Activated T-cell treated with anti-CD3 and anti-CD28 coated beads for 4 hours (primary cell): ENCODE measurements around the gene VAV2.

Source experiments
- DNase-seq: peaks from one replicate; pipeline ENCODE4 v3.0.0-alpha.2; 2020

VAV2 gene, protein sequence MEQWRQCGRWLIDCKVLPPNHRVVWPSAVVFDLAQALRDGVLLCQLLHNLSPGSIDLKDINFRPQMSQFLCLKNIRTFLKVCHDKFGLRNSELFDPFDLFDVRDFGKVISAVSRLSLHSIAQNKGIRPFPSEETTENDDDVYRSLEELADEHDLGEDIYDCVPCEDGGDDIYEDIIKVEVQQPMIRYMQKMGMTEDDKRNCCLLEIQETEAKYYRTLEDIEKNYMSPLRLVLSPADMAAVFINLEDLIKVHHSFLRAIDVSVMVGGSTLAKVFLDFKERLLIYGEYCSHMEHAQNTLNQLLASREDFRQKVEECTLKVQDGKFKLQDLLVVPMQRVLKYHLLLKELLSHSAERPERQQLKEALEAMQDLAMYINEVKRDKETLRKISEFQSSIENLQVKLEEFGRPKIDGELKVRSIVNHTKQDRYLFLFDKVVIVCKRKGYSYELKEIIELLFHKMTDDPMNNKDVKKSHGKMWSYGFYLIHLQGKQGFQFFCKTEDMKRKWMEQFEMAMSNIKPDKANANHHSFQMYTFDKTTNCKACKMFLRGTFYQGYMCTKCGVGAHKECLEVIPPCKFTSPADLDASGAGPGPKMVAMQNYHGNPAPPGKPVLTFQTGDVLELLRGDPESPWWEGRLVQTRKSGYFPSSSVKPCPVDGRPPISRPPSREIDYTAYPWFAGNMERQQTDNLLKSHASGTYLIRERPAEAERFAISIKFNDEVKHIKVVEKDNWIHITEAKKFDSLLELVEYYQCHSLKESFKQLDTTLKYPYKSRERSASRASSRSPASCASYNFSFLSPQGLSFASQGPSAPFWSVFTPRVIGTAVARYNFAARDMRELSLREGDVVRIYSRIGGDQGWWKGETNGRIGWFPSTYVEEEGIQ

DNA sequence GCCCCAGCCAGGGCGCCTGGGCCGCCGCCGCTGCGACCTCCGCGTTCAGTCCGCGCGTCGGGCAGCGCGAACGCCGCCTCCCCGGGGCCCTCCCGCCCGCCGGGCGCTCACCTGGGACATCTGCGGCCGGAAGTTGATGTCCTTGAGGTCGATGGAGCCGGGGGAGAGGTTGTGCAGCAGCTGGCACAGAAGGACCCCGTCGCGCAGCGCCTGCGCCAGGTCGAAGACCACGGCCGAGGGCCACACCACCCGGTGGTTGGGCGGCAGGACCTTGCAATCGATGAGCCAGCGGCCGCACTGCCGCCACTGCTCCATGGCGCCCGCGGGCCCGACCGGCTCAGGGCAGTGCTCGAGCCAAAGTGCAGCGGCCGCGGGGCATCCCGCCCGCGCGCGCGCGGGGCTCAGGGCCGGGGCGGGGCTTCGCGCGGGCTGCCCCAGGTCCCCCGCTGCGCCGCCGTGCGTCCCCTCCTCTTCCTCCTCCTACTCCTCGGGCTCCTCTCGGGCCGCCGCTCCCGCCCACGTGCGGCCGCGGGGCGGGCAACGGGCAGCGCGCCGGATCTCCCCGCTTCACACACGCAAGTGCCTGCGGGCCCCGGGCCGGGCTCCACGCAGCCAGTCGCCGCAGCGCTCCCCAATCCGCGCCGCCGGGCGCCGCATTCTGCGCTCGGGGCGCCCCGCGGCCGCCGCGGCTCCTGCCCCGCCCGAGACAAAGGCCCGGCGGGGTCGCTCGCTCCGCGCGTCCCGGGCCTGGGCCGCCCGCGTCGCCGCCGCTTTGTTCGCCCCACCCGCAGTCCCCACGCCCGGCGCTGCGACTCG is at the start of gene VAV2:
VAV2 (minus strand) TSS at position 361 of the 816 bp plus-strand sequence; CDS start at position 315, 46 bp downstream.
- DNase-seq: no peak

DNA sequence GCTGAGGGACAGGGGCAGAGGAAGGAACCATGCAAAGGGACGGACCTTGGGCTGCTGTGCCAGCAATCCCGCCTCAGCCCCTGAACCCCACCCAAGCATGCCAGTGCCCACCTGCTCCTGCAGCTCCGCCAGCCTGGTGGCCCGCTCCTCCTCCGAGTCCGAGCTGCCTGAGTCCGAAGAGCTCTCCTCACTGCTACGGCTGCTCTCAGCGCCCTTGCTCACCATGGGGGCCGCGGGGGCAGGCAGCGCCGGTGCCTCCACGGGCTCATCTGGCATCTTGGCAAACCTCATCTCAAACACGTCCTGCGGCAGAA is 49.5 kb upstream of the VAV2 start:
- no peak for DNase-seq

DNA sequence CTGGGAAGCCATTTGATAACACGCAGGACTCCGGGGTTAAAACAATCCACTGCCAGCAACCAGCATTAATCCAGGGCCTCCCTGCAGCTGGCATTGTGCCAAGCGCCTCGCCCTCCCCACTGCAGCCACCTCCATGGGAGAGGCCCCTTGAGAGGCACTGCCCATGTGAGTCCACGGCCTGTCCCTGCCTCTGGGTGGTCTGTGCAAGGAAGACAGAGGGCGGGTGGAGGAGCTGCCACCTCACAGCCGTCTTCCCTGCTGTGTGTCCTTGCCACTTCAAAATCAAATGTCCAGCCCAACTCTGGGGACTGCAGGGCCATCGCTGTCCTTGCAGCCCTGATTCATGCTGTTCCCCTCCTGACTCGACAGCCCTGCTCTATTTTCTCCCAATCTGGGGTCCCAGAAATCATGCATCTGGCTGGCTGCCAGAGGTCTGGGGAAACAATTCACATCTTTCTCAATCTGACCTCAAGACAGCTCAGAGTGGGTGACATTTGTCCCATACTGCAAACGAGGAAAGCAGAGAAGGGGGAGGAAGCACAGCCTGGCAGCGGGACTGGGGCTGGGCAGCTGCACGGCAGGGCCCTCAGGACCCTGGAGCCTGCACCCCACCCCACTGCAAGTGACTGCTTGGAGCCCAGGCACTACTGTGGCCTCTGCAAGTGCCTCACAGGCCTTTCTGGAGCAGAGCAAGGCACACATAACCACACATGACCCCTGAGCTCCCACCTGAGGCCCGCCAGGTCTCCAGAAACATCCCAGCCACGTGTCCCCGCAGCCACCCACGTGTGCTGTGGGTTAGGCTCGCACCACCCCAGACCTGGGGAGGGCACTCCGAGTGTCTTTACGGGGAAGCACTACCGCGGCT is 48.9 kb upstream of the VAV2 start:
- no peak for DNase-seq

DNA sequence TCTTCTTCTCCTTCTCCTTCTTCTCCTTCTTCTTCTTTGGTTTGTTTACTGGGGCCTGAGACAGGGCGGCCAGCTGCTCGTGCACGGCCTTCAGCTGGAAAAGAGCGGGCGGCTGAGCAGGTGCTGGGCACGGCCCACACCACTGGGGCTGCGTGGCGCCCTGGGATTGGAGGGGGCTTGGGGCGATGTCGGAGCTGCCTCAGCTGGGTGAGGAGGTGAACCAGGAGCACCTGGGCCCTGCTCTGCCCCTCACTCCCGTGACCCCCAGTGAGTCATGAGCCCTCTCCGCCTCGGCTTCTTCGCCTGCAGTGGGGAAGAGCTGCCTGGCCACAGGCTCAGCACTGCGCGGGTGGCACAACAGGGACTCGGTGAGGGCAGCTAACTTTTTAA is 48.0 kb upstream of the VAV2 start:
- DNase-seq: no peak

DNA sequence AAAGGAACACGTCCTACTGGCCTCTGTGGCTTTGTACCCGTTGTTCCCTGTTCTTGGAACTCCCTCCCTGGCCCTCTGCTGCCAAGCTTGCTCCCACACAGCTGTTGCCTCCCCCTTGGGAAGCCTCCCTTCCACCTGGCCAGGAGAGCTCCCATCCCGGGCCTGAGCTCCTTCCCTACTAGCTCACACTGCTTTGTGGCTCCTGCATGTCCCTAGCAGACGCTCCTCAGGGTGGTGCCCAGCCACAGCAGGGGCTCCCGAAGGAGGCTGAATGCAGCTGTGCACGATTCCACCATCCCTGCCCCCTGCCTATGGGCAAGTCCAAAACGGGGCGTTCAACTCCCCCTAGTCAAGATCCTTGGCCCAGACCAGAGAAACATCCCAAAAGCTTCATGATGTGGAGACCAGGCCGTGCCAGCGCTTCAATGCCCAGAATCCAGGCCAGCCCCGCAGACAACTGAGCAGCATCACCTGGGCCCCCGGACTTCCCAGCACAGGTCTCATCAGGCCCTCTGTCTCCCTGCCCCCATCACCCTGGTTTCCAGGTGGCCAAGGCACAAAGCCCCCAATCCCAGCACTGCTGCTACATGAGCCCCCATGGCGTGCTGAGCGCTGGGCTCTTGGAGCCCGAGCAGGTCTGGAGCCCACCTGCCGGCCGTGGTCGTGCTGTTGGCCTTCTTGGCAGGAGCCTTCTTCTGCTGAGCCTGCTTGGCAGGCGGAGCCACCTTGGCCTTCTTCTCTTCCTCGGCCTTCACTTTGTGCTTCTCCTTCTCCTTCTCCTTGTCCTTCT is 47.5 kb upstream of the VAV2 start:
- DNase-seq: no peak

DNA sequence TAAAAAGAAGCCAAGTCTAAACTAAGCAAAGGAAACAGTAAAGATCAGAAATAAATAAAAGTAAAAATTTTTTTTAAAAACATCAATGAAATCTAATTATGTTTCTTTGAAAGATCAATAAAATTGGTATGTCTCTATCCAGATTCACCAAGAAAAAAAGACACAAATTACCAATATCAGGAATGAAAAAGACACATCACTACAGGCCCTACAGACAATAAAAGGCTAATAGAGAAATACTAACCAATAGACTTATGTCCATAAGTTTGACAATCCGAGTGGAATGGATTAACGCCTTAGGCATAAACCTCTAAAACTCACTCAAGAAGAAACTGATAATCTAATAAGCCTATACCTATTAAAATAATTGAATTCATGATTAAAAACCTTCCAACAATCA is 45.5 kb upstream of the VAV2 start:
- no peak for DNase-seq

DNA sequence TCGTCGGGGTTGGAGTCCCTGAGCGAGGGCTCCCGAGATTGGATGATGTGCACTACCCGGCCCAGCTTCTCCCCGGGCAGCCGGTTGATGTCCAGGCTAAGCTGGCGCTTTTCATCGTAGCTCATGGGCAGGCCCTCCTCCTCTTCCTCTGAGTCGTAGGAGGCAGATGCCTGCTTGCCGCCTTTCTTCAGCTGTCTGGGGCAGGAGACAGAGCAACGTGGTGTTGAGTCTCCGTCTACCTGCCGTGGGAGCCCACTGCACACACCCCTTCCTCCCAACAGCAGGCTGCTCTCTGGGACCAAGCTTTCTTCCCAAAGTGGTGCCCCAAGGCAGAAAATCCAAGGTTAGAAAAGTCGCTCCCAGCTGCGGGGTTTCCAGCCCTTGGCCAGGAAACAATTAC is 44.0 kb upstream of the VAV2 start:
- DNase-seq: no peak

DNA sequence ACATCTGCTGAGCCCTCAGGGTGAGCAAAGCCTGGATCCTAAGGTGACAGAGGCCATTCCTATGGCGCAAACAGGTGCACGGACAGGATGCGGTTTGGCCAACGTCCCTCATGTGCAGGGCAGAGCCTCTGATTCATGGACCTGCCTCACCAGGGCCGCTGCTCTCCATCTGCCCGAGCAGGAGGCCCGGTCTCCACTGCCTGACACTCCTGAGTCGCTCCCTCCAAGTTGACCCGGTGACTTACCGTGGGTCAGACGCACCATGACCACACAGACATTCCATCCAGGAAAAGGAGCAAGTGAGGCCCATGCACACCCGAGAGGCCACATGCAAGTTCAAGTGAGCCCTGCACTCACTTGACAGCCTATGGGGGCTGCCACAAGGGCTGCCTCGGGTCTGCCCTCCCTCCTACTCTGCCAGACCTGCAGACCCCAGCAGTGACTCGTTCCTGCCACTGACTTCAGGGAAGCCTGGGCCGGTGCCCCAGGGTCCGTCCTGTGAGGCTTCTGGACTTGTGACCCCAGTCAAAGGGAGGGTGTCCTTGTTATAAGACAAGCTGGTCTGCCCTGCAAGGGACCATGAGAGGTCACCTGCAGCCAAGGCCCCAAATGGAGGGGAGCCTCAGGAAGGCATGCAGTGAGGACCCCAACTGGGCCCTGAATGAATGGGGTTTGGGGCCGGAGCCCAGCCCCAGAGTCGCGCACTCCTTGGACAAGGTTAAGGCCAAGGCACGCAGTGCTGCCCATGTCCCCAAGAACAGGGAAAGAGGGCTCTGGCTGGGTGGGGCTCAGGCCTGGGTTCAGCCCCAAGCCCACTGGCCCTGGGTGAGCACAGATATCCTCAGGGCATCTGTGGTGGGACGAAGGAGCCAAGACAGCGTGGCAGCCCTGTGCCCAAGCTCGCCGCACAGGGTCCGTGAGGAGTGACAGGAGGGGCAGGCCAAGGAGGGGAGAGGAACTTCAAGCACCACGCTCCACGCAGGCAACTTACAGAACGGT is 43.2 kb upstream of the VAV2 start:
- no peak for DNase-seq

DNA sequence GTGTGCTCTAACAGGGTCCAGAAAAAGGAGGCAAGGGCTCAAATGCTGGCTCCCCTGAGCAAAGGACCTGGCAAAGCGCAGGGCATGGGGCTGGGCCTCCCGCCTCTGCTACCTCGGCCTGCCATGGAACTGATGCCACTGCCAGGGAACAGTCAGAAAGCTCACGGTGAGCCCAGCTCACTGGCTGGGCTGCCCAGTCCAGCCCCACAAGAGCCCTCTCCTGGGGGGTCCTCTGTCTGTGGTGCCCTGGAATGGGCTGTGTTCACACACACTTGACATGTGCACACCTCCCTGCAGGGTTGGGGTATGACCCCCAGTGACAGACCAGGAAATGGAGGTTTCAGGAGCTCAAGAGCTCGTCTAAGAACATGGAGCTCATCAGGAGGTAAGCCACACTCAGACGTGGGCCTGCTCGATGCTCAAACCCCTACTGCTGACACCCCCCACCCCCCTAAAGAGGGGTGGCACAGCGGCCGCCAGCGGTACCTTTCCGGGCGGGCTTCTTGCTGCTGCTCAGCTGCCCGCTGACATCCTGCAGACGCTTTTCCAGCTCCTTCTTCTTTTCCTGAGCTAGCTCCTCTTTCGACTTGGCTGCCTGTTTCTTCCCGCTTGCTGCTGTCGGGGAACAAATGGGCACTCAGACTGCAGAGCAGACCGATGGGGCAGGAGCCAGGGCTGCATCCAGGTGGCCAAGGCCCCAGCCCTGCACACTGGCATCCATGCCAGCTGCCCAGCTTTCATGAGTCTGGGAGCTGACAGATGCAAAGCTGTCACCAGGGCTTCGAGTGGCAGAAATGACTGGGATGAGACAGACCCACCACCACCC is 42.3 kb upstream of the VAV2 start:
- no peak for DNase-seq

DNA sequence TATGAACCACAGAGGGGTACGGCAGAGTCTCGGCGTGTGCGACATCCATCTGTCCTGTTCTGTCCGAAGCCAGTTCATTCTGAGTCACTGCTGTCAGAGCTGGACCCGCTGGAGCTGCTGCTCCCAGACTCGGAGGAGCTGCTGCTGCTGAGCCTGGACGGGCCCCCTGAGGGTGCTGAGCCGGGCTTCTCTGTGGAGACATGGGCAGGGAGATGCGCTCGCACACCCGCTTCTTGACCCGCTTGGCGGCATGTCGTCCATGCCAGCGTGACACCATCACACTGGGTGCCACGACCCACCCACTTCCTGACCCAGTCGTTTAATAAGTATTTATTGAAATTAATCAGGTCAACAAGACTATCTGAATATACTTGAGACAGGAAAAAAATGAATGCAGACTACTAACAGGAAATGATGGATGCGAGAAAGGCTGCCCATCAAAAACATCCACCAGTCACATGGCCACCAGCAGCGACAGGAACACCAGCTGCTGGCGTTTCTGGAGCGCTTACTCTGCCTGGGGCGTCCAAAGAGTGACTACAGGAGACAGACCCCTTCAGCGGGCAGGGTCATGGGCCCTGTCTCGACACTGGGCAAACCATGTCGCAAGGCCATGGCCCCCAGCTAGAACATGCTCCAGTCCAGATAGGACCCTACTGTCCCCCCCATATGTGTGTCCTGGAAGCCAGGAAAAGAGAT is 41.5 kb upstream of the VAV2 start:
- DNase-seq: no peak

DNA sequence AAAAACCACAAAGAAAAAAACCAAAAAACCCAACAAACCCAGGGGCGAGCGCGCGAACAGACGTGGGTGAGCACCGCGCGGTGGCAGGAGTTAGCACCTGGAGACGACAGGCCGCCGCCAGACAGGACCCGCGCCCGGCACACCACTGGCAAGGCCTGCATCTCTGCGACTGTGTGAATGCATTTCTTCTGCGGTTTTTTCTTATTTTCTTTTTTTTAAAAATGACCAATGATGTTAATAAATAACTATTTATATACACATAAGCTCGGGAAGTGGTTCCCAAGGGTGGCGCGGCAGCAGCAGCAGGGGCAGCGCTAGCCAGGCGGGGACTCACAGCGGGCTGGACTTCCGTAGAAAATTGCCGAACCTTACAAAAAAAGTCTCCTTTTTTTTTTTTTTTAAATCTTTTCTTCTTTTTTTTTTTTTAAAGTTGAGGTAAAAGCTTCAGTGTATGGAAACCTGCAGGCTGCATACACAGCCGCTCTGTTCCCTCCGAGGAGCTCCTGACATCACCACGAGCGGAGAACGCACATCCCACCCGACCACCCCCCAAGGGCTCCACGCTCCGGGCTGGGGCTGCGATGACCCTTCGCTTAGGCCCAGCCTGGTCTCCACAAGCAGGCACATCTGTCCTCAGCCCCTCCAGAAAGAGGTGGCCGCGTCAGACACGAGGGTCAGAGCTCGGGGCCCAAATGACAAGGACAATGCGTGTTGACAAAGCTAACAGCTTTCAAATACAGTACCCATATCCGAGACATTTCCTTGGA is 40.5 kb upstream of the VAV2 start:
- DNase-seq: no peak

DNA sequence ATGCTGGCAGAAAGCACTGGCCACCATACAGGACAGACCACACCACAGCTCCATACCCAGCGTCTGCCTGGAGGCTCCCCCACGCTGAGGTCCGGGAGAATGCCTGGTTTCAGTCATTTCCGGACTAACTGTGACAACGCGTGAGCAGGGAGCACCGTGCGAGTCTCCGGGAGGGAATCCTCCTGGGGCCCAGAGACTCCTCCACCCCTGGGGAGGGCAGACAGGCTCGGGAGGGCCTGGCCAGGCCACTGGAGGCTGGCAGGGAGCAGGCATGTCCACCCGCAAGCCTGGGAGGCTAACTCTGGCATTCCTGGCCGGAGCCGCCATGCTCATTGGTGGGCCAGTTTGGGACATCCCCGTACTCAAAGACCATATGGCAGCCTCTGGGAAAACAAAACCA is 39.7 kb upstream of the VAV2 start:
- DNase-seq: no peak

DNA sequence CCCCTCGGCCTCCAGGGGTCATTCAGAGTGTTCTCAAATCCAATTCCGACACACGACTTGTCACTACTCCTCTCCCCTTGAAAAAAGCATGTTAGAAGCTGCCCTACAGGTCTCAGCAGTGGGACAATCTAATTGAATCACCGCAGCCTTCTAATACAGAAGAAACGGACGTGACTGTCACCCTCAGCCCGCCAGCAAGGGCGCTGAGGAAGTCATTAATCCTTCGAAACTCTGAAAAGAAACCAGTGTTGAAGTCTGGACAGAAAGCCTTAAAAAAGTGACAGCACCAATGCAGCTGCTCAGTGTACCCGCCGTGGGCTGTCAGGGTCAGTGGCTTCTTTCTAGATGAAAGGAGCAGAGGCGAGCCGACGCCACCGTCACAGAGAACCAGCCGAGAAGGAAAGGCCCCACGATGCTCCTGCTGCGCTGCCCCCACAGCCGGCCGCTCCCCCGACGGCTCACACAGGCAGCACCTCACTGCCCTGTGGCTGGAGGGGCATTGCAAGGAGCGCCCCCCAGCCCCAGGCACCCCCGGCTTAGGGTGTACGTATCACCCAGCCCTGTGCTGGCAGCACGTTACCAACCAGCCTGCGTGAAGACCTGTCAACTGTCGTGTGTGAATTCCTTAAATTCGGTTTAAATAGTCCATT is 38.8 kb upstream of the VAV2 start:
- no peak for DNase-seq

DNA sequence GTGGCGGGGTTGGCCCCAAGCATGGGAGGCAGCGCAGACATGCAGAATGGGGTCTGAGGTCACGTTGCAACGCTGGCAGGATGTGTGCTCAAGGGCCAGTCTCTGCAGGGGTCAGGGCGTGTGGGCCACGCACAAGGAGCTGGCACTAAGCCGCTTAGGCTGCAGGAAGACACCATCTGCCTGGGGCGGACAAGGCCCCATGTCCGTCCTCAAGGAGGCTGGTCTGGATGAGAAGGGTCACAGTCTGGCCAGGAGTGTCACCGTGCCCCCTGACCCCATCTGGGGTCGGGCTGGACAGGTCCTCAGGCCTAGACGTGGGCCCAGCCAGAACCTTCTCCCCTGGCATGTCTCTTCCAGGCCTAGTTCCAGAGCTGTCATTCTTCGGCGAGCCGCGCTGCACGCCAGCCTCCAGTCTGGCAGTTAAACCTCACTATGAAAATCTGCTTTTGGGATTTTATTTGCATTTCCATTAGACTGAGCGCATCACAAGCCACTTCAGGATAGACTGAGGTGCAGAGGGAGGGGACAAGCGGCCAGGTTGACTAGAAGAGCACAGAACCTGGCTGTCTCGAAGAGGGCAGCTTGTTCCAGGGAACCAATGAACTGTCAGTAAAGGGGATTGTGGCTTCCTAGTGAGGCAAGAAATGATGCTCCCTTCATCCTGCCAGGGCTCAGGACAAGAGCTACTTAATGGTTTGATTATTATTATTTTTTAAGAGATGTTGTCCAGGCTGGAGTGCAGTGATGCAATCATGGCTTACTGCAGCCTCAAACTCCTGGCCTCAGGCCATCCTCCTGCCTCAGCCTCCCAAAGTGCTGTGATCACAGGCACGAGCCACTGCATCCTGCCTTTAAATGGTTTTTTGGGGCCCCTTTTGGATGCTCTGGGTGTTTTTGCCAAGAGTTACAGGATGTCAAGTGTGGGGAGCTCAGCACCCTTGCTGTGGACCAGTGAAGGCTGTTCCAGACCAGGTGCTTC is 37.4 kb upstream of the VAV2 start:
- DNase-seq: no peak

DNA sequence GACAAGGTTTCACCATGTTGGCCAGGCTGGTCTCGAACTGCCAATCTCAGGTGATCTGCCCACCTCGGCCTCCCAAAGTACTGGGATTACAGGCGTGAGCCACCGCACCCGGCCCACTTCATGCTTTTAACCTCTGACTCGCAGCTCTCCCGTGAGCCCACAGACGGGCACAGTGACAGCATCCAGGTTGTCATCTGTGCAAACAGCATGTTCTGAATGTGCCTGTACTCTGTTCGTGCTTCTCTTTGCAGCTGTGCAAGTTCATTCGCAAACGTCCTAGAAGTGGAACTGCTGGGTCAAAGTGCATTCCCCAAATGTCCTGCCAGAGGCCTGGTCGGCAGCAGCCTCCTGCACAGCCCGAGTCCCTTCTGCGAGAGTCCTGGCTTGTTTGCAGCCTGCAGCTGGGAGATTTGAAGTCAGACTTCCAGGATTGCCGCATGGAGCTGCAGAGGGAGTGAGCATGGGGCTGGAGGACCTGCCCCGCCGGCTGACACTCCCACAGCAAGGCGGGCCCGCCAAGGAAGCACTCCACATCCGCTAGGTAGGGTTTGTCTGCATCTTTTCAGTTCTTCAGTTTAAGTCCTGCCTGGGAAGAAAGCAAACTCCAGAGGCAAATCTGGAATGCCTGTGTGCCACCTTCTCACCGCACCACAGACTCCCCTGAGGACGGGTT is 36.6 kb upstream of the VAV2 start:
- no peak for DNase-seq

DNA sequence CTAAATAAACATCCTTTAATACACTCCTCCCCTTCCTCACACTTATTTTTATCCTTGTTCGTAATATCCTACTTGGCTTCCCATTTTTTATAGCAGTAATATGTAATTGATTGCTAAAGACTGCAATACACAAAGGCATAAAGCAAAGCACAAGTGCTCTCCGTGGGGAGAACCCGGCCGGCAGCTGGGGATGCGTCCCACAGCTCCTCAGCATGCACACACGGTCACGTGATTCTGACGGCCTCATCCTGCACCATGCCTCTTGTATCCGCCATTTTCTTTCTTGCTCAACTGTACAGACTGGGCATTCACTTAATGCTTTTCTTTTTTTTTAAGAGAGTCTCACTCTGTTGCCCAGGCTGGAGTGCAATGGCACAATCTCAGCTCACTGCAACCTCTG is 36.0 kb upstream of the VAV2 start:
- DNase-seq: no peak
